ENCODE data around the gene ASXL1.
"Not testable (repeated sequence)": the region's sequence is repeated elsewhere in the genome, so short reads cannot be mapped to it uniquely, and the experiment has no call there.

DNA sequence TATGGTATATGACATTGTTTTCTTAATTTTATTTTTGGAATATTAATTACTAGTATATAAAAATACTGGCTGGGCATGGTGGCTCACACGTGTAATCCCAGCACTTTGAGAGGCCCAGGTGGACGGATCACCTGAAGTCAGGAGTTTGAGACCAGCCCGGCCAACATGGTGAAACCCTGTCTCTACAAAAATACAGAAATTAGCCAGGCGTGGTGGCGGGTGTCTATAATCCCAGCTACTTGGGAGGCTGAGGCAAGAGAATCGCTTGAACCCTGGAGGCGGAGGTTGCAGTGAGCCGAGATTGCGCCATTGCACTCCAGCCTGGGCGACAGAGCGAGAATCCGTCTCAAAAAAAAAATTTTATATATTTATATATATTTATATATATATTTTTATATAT lies 35.9 kb upstream of the ASXL1 start:
- not testable (repeated sequence) for TF ChIP-seq POLR2A (IDR thresholded peaks at IDR 0.05)
- TF ChIP-seq, protein P1, sequence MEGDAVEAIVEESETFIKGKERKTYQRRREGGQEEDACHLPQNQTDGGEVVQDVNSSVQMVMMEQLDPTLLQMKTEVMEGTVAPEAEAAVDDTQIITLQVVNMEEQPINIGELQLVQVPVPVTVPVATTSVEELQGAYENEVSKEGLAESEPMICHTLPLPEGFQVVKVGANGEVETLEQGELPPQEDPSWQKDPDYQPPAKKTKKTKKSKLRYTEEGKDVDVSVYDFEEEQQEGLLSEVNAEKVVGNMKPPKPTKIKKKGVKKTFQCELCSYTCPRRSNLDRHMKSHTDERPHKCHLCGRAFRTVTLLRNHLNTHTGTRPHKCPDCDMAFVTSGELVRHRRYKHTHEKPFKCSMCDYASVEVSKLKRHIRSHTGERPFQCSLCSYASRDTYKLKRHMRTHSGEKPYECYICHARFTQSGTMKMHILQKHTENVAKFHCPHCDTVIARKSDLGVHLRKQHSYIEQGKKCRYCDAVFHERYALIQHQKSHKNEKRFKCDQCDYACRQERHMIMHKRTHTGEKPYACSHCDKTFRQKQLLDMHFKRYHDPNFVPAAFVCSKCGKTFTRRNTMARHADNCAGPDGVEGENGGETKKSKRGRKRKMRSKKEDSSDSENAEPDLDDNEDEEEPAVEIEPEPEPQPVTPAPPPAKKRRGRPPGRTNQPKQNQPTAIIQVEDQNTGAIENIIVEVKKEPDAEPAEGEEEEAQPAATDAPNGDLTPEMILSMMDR (IDR thresholded peaks at IDR 0.05), result not testable (repeated sequence)
